Sciatic nerve (tissue), 2 donors: ENCODE data around the gene ZBTB8A. TPM values are rescaled to one million over a fixed set of nuclear protein-coding genes. Genes with fewer than 3 reads are reported as not detected.
"Not testable (repeated sequence)": the region's sequence is repeated elsewhere in the genome, so short reads cannot be mapped to it uniquely, and the experiment has no call there.

Experiments
- ATAC-seq: fragments of 200-7000 bp; cut with Tn5 transposase; one replicate; pipeline ENCODE4 v1.9.1; 2020; ENCODE audit warnings: mild to moderate bottlenecking, moderate library complexity
- DNase-seq: peaks from one replicate; pipeline ENCODE4 v3.0.0-alpha.2; 2020; ENCODE audit warnings: low spot score
- intact Hi-C: fragments of 100-400 bp; cut with DNase I; formaldehyde crosslinking; loops from one replicate; pipeline ENCODE4 v1.14.2; 2022
- total RNA-seq: library from RNA; stranded (reverse); fragmentation: NEBNext Ultra II Directional; extraction: Animal tissue kit (Norgen Biotek cat#: 25700); gene quantifications from one replicate; pipeline ENCODE4 v1.2.1, GENCODE V29; 2021
- donor health status: DM: no; HTN: no; CAD: no.
- donor health status: DM: no; HTN: no; CAD: no.

ZBTB8A gene
- total RNA-seq, 1 donor from 2014 or later = 8.9 TPM

DNA sequence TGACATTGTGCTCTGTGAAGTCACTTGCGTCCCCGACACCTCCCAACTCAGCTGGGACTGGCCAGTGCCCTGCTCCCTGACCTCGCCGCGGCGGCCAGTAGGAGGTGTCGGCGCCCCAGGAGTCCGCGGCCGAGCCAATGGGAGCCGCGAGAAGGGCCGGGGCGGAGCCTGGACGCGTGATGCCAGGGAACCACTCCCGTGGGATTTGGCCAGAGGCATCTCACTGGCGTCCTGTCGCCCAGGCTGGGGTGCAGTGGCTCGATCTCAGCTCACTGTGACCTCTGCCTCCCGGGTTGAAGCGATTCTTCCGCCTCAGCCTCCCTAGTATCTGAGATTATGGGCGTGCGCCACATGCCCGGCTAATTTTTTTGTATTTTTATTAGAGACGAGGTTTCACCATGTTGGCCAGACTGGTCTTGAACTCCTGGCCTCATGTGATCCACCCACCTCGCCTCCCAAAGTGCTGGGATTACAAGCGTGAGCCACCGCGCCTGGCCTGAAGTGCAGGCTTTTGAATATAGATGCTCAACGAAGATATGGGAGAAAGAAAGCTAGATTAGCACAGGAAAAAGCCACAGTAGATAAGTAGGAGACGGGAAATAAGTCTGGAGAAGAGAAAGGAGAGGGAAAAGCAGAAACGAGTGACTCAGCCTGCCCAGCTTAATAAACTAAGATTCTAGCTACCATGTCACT is 73.1 kb downstream of the ZBTB8A start:
- intact Hi-C loops = no loop called here
- peak; percentile 98 for ATAC-seq
- peak; percentile 81 for DNase-seq

DNA sequence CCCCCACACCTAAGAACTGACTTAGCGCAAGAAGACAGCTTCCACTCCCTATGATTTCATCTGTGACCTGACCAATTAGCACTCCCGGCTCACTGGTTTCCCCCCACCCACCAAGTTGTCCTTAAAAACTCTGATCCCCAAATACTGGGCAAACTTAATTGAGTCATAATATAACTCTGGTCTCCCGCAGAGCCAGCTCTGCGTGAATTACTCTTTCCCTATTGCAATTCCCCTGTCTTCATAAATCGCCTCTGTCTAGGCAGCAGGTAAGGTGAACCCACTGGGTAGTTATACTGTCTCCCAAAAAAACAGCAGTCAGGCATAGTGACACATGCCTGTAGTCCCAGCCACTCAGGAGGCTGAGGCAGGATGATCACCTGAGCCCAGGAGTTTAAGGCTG is 74.2 kb downstream of the ZBTB8A start:
- no peak for ATAC-seq
- no peak for DNase-seq
- intact Hi-C loops = no loop called here

DNA sequence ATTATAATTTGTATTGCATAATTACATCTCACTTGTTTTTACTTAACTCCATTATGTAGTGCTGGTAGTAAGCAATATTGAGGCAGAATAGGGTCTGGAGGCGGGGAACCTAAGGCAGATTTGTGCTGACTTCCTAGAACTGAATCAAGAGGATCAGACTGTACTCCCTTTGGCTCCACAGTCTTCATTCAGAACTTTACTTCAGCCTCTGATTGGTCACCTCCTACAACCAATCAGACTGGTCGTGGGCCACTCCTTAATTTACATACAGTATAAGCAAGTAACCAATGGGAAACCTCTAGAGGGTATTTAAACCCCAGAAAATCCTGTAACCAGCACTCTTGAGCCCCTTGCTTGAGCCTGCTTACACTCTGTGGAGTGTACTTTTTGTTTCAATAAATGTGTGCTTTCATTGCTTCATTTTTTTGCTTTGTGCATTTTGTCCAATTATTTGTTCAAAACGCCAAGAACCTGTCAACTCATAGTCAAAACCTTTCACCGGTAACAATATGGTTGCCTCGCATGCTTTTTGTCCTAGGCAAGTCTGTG is 79.5 kb downstream of the ZBTB8A start:
- intact Hi-C loops = no loop called here
- no peak for ATAC-seq
- no peak for DNase-seq

DNA sequence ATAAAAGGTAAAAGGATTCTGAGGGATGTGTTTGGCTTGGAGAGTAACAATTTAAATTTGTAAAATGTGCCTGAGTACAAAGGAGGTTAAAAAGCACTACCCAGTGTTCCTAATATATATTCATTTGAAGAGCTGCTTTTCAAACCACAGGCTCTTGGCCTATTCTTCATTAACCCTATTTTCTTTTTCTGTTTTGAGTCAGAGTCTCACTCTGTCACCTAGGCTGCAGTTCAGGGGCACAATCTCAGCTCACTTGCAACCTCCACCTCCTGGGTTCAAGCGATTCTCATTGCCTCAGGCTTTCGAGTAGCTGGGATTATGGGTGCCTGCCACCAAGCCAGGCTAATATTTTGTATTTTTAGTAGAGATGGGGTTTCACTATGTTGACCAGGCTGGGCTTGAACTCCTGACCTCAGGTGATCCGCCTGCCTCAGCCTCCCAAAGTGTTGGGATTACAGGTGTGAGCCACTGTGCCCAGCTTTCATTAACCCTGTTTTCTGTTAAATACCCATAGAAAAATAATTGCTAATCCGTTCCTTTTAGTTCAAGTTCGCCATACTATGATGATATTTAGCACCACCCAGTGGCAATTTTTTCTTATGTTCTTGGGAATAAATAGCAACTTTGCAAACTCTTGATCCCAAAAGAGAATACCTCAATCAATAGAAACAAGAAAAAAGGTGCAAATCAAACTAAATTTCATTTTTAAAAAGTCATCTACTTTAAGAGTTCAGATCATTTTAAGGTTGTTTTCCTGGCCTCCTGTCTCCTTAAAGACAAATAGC is 80.7 kb downstream of the ZBTB8A start:
- DNase-seq (no peak), ATAC-seq (no peak)
- intact Hi-C loops = no loop called here

DNA sequence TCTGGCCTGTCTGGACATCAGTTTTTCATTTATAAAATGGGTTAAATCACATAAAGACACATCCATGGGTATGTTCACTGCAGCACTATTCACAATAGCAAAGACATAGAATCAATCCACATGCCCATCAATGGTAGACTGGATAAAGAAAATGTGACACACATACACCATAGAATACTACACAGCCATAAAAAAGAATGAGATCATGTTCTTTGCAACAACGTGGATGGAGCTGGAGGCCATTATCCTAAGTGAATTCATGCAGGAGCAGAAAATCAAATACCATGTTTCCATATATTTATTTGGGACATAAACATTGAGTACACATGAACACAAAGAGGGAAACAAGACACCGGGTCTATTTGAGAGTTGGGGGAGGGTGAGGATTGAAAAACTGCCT is 83.0 kb downstream of the ZBTB8A start:
- intact Hi-C loops = no loop called here
- DNase-seq = no peak

DNA sequence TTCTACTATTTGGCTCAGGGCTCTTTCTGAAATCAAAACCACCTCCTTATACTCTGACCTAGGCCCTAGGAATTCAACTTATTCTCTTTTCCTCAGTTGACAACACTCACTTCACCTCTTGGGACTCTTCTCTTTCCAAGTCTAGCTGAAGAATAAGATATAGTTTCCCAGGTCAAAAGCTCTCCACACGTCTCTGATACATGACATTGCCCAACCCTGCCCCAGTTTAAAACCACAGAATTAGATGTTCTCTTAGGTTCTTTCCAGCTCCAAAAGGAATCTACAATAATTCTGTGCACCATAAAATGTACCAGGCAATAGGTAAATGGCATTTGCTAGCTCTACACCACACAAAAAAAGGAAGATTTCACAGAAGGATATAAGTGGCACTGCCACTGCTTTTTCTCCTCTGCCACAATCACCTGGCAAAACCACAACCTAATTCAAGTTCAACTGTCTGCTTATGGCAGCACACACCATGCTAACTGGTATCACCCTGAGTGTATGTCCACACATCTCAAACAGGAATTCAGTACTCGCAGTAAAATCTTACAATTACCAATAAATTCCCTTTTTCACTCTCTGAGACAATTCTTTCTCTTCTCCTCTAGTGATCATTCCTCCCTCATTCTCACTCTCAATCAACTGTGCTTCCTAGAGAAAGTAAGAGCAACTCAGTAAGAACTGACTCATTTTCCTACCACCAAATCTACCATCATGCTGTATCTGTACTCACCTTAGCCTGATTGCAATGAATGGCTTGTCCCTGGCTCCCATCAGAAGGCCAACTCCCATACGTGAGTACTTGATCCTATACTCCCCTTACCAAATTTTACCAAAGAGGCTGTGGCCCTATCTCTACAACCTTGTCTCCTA is 83.8 kb downstream of the ZBTB8A start:
- no peak for DNase-seq
- intact Hi-C loops = no loop called here

More for the DNA sequence above, 83.0 kb downstream of the ZBTB8A start:
- no peak for ATAC-seq

DNA sequence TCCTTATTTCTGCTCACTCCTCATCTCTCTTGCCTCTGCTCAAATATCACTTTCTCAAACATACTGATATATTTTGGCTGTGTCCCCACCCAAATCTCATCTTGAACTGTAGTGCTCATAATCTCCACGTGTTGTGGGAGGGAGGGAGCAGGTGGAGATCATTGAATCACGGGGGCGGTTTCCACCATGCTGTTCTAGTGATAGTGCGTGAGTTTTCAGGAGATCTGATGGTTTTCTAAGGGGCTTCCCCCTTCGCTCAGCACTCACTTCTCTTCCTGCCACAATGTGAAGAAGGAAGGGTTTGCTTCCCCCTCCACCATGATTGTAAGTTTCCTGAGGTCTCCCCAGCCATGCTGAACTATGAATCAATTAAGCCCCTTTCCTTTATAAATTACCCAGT is 84.5 kb downstream of the ZBTB8A start:
- DNase-seq (no peak), ATAC-seq (no peak)
- intact Hi-C loops = no loop called here

More for the DNA sequence above, 83.8 kb downstream of the ZBTB8A start:
- peak; percentile 46 for ATAC-seq

DNA sequence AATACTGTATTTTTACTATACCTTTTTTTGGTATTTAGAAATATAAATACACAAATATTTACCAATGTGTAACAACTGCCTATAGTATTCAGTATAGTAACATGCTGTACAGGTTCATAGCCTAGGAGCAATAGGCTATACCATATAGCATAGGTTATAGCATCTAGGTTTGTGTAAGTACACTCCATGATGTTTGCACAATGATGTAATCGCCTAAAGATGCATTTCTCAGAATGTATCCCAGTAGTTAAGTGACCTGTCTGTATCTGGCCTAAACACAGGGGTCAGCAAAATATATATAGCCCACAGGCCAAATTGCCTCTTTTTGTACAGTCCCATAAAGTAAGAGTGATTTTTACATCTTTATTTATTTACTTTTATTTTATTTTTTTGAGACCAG is 86.9 kb downstream of the ZBTB8A start:
- ATAC-seq (no peak), DNase-seq (no peak)
- intact Hi-C loops = no loop called here

DNA sequence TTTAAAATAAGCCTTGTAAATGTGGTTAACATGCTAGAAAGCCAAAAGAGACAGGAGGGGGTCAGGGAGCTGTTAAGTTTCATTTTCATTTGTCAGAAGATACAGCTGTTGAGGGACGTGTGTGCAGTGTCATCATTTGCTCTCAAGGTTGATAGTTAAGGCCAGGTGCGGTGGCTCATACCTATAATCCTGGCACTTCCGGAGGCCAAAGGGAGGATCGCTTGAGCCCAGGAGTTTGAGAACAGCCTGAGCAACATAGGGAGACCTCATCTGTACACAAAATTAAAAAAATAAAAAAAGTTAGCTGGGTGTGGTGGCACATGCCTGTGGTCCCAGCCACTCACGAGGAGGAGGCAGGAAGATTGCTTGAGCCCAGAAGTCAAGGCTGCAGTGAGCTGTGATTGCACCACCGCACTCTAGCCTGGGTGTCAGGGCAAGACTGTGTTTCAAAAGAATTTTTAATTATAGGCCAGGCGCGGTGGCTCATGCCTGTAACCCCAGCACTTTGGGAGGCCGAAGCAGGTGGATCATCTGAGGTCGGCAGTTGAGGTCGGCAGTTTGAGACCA is 88.5 kb downstream of the ZBTB8A start:
- intact Hi-C loops = no loop called here
- ATAC-seq (no peak), DNase-seq (no peak)

DNA sequence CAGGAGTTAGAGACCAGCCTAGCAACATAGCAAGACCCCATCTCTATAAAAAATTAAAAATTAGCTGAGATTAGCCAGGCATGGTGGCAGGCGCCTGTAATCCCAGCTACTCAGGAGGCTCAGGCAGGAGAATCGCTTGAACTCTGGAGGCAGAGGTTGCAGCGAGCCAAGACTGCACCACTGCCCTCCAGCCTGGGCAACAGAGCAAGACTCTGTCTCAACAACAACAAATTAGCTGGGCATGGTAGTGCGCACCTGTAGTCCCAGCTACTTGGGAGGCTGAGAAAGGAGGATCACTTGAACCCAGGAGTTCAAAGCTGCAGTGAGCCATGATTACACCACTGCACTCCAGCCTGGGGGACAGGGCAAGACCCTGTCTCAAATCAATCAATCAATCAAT is 90.9 kb downstream of the ZBTB8A start:
- intact Hi-C loops, ATAC-seq, DNase-seq: not testable (repeated sequence)

DNA sequence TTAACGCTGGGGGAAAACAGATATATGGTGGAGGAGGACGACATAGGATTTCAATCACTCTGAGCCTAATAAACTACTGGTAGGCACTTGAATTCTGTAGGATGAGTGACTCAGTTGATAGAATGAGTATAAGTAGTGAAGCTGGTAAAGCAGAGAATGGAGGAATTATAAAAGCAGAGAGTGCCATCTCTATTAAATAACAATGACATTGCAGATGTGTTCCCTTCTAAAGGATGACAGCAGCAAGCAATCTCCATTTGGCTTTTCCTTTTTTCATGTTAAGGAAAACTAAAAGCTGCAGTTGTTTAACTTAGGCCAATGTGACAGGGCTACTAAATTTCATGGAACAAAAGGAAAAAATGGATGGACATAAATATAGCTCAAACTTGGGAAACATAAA is 93.6 kb downstream of the ZBTB8A start:
- intact Hi-C loops = no loop called here
- no peak for DNase-seq
- no peak for ATAC-seq

DNA sequence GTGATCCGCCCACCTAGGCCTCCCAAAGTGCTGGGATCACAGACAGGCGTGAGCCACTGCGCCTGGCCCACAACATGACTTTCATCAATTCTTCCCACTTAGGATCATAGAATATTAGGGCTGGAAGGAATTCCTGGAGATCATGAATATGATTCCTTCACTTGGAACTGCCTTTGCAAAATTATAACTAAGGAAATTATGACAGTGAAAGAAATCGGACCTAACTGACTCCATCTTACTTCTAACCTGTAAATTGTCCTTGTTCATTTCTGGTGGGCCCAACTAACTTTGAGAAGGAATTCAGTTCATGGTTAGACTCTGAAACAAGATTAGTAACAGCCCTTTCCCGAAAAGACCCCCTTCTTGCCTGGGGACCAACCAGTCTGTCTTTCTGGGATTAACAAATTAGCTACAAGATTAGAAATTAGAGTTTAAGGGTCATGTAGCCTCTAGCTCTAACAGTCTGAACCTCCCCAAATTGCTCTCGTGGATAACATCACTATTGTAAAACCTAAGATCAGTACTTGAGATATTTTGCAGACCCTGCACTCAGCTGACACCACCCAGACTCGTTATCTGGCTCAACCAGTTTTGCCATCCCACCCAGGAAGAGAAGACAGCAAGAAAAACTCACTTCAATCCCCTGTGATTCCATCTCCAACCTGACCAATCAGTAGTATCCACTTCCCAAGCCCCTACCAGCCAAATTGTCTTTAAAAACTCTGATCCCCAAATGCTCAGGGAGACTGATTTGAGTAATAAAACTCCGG is 96.5 kb downstream of the ZBTB8A start:
- intact Hi-C loops = no loop called here
- no peak for ATAC-seq
- no peak for DNase-seq

DNA sequence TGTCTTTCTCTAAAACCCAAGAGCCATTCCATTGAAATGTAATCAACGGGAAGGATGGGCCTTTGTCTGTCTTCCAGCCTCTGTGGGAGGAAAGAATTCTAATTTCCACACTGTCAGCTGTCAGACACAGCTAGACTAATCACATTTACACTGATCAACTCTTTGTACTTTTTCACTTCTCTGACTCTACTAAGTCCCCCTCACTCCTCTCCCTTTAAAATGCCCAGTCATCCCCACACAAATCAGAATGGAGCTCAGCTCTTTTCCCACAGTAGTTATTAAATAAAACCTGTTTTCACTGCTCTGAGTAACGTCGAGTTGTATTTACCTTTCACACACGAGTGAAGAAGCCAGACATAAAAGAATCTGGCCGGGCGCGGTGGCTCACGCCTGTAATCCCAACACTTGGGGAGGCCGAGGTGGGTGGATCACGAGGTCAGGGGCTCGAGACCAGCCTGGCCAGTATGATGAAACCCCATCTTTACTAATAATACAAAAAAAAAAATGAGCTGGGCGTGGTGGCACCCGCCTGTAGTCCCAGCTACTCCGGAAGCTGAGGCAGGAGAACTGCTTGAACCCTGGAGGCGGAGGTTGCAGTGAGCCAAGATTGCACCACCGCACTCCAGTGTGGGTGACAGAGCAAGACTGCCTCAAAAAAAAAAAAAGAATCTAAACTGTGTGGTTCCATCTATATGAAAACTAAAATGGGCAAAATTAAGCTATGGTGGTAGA is 97.9 kb downstream of the ZBTB8A start:
- ATAC-seq = no peak
- no peak for DNase-seq
- intact Hi-C loops = no loop called here

DNA sequence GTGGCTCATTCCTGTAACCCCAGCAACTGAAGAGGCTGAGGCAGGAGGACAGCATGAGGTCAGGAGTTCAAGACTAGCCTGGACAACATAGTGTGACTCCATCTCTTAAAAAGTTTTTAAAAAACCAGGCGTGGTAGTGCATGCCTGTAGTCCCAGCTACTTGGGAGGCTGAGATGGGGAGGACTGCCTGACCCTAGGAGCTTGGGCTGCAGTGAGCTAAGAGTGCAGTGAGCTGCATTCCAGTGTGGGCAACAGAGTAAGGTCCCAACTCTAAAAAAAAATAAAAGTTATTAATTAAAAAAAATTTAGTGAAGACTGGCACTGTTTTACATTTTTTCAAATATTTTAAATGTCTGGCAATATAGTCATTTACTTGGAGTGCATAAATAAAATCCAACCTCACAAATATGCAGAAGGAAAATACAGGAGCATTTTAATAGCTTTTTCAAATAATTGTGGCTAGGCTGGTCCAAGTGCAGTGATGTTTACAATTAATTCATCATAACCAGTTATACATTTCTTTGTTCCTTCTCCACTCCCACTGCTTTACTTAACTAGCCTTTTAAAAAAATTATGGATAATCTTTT is 100.4 kb downstream of the ZBTB8A start:
- intact Hi-C loops = no loop called here
- ATAC-seq = no peak
- DNase-seq = no peak

DNA sequence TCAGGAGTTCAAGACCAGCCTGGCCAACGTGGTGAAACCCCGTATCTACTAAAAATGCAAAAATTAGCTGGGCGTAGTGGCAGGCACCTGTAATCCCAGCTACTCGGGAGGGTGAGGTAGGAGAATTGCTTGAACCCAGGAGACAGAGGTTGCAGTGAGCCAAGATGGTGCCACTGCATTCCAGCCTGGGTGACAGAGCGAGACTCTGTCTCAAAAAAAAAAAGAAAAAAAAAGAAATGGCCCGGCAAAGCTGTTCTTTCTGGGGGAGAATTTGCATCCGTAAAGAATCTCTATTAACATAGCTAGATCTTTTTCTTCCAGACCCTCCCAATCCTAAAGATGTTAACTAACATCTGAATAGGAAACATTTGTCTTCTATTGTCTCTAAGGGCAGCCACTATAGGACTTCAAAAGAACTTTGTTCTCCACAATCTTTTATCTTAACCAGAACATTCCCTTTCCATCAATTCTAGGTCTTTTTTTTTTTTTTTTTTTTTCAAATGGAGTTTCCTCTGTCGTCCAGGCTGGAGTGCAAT is 103.1 kb downstream of the ZBTB8A start:
- ATAC-seq, intact Hi-C loops: not testable (repeated sequence)

DNA sequence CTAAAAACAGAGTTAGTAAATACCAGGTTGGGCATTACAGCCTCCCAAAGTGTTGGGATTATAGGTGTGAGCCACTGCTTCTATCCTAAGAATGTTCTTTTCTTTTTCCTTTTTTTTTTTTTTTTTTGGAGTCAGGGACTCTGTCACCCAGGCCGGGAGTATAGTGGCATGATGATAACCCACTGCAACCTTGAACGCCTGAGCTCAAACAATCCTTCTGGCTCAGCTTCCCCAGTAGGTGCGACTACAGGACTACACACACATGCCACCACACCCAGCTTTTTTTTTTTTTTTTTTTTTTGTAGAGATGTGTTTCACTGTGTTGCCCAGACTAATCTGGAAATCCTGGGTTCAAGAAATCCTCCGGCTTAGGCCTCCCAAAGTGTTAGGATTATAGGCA is 105.2 kb downstream of the ZBTB8A start:
- ATAC-seq (no peak), DNase-seq (no peak)
- intact Hi-C loops = no loop called here

More for the DNA sequence above, 103.1 kb downstream of the ZBTB8A start:
- DNase-seq = not testable (repeated sequence)
